ENCODE data around the gene JAG1.
"Not testable (repeated sequence)": the region's sequence is repeated elsewhere in the genome, so short reads cannot be mapped to it uniquely, and the experiment has no call there.

The JAG1 gene

DNA sequence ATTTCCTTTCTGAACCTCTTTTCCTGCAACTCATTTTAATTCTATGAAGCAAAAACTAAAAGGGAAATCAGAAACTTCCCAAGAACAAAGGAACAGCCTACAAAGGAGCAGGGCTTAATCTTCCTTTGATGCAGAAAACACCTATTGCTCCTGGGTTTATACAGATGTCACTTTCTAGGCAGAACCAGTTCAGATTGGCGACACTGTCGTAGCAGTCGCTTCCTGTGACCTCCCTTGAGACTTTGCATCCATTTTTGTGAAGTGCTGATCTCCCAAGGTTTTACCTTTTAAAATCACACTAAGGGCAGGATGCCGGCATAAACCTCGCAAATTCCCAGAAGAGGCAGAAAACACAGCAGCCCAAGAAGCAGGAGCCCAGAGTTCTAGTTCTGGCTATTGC, 40.1 kb downstream of the JAG1 start:
- Histone ChIP-seq H3K4me1 (ENCODE audit: control insufficient read depth, insufficient read depth, low read length) (peaks cover 34% of the 10 kb centered on the region), H3K9me3 (replicated peaks; ENCODE audit: low read length) (no peaks in the 10 kb centered on the region), H3K4me2 (ENCODE audit: low read length) (no peak overlapping the region), H3K4me3 (ENCODE audit: low read length) (no peak overlapping the region), H3K36me3 (ENCODE audit: insufficient read depth, low read length) (peaks cover 2% of the 10 kb centered on the region), H3K9ac (ENCODE audit: low read depth, low read length) (no peak overlapping the region), H3K27me3 (ENCODE audit: control insufficient read depth, insufficient read depth, low read length) (no peaks in the 10 kb centered on the region)

DNA sequence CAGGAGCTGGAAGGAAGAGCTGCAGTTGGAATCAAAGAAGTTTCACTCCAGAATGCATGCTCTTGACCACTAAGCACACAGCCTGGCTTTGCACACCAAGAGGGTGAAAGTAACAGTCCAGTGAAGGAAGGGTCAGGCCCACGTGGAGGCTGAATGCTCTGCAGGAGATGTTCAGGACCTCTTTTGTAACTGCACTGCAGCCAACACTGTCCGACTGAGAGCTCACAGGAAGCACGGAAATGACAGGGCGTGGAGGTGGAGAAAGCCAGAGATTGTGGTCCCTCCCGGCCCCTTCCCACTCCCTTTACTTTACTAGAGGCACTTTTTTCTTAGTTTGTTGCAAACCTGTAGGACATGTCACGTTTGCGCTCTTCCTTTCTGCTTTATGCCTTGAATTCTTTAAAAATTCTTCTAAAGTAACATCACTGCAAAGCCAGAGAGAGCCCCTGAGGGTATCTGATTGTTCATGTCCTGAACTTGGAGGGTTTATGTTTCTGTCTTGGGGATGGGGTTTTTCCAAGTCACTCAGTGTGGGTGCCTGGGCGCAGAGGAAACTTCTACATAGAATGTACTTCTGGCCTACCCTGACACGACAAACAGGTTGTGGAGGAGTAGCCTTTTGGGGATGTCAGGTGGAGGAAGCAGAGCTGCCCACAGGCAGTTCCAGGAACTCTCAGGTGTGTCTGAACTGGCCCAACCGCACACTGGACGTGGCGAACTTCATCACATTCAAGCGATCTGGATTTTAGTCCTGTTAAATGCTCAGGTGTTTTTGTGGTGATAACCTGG, 40.9 kb downstream of the JAG1 start:
- no peak overlapping the region for H3K9ac ChIP-seq (ENCODE audit: low read depth, low read length)
- peaks cover 2% of the 10 kb centered on the region for H3K36me3 ChIP-seq (ENCODE audit: insufficient read depth, low read length)
- no peak overlapping the region for H3K4me2 ChIP-seq (ENCODE audit: low read length)
- H3K4me1 ChIP-seq (ENCODE audit: control insufficient read depth, insufficient read depth, low read length): peaks cover 34% of the 10 kb centered on the region
- H3K4me3 ChIP-seq (ENCODE audit: low read length): no peak overlapping the region
- H3K9me3 ChIP-seq (replicated peaks; ENCODE audit: low read length): no peaks in the 10 kb centered on the region
- no peaks in the 10 kb centered on the region for H3K27me3 ChIP-seq (ENCODE audit: control insufficient read depth, insufficient read depth, low read length)

DNA sequence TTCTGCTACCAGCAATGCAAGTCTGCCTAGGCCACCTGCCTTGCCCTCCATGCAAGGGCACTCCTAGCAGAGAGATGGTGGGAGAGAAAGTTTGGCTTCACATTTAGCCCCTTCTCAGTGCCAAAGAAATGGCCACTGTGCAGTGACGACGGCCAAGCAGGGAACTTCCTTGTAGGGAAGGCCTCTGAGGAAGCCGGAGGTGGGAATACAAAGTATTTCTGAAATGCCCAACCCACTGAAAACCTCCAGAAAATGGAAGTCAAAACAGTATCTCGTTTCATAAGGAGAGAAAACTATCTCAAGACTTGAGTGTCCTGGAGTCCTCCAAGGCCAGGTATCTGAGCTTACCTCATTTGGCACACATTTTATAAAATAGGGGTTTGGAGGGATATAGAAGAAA, 42.7 kb downstream of the JAG1 start:
- Histone ChIP-seq H3K9me3 (replicated peaks; ENCODE audit: low read length) (no peaks in the 10 kb centered on the region), H3K4me2 (ENCODE audit: low read length) (no peak overlapping the region), H3K4me1 (ENCODE audit: control insufficient read depth, insufficient read depth, low read length) (peaks cover 18% of the 10 kb centered on the region), H3K9ac (ENCODE audit: low read depth, low read length) (no peak overlapping the region), H3K36me3 (ENCODE audit: insufficient read depth, low read length) (no peaks in the 10 kb centered on the region), H3K4me3 (ENCODE audit: low read length) (no peak overlapping the region), H3K27me3 (ENCODE audit: control insufficient read depth, insufficient read depth, low read length) (no peaks in the 10 kb centered on the region)

DNA sequence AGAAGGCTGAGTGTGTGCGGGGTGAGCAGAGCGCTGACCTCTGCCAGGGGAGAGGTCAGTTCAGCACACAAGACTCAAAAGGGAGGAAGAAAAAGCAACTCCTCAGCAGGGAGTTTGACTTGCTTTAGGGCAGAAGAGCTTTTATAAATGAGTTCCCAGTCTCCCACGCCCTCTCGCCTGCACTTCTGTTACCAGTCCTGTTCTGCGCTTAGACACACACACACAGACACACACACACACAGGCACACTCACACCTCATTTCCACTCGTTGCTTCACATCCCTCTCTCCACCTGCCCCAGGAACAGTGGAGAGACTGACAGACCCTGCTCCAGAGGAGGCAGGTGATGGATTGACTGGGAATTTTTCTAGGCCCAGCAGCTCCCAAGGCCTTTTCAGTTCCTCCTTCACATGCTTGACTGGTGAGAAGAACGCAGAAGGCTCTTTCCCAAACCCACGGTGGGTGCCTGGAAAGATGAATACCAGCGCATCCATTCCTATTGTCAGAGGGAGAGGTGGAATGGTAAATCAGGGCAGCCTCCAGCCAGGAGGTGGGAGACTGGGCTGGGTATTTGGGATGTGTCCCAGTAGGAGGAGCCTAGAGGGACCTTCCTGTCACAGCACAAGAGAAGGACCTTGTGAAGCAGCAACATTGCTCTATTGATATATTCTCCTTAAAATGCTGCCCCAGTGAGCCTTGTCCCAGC, 43.7 kb downstream of the JAG1 start:
- H3K4me3 ChIP-seq (ENCODE audit: low read length): no peak overlapping the region
- H3K9ac ChIP-seq (ENCODE audit: low read depth, low read length): no peak overlapping the region
- no peaks in the 10 kb centered on the region for H3K9me3 ChIP-seq (replicated peaks; ENCODE audit: low read length)
- no peaks in the 10 kb centered on the region for H3K27me3 ChIP-seq (ENCODE audit: control insufficient read depth, insufficient read depth, low read length)
- no peak overlapping the region for H3K4me2 ChIP-seq (ENCODE audit: low read length)
- no peaks in the 10 kb centered on the region for H3K36me3 ChIP-seq (ENCODE audit: insufficient read depth, low read length)
- H3K4me1 ChIP-seq (ENCODE audit: control insufficient read depth, insufficient read depth, low read length): peaks cover 8% of the 10 kb centered on the region

DNA sequence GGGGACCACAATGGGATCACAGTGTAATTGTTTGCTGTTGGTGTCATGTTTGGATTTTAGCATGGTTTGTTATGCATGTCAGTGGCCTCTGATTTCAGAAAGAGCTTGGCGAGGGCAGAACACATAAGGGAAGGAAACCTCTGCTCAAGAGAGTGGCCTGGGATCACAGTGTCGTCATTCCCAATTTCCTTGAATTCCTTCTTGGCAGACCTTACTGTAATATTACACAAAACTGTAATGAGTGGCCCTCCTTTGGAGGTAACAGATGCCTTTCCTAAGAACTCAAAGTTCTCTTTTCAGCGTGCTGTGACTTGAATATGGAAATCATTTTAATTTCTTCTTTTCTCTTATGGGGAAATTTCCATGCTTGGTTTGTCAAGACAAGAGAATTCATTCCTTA, 46.9 kb downstream of the JAG1 start:
- no peak overlapping the region for H3K4me2 ChIP-seq (ENCODE audit: low read length)
- H3K9me3 ChIP-seq (replicated peaks; ENCODE audit: low read length): no peaks in the 10 kb centered on the region
- H3K9ac ChIP-seq (ENCODE audit: low read depth, low read length): no peak overlapping the region
- no peak overlapping the region for H3K4me3 ChIP-seq (ENCODE audit: low read length)
- H3K27me3 ChIP-seq (ENCODE audit: control insufficient read depth, insufficient read depth, low read length): no peaks in the 10 kb centered on the region
- H3K36me3 ChIP-seq (ENCODE audit: insufficient read depth, low read length): no peaks in the 10 kb centered on the region
- H3K4me1 ChIP-seq (ENCODE audit: control insufficient read depth, insufficient read depth, low read length): peaks cover 11% of the 10 kb centered on the region

DNA sequence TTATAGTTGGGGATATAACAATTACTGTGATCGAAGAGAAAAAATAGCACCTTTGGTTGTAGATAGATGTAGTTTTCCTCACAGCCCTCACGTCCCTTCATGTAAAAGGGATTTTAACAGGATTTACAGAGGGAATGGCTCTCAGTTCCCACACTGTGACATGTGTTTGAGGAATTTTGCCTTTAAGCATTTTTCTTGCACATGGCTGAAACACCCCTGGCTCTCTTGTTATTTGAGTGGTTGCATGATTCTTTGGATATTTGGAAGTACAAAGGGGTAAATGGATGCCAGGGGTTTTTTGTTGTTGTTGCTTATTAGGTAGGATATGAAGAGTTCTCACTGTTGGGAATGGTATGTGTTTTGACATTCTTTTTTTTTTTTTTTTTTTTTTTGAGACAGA, 48.2 kb downstream of the JAG1 start:
- Histone ChIP-seq H3K4me2 (ENCODE audit: low read length) (no peak overlapping the region), H3K36me3 (ENCODE audit: insufficient read depth, low read length) (no peaks in the 10 kb centered on the region), H3K27me3 (ENCODE audit: control insufficient read depth, insufficient read depth, low read length) (no peaks in the 10 kb centered on the region), H3K9ac (ENCODE audit: low read depth, low read length) (no peak overlapping the region), H3K4me1 (ENCODE audit: control insufficient read depth, insufficient read depth, low read length) (peaks cover 11% of the 10 kb centered on the region), H3K9me3 (replicated peaks; ENCODE audit: low read length) (no peaks in the 10 kb centered on the region), H3K4me3 (ENCODE audit: low read length) (no peak overlapping the region)

DNA sequence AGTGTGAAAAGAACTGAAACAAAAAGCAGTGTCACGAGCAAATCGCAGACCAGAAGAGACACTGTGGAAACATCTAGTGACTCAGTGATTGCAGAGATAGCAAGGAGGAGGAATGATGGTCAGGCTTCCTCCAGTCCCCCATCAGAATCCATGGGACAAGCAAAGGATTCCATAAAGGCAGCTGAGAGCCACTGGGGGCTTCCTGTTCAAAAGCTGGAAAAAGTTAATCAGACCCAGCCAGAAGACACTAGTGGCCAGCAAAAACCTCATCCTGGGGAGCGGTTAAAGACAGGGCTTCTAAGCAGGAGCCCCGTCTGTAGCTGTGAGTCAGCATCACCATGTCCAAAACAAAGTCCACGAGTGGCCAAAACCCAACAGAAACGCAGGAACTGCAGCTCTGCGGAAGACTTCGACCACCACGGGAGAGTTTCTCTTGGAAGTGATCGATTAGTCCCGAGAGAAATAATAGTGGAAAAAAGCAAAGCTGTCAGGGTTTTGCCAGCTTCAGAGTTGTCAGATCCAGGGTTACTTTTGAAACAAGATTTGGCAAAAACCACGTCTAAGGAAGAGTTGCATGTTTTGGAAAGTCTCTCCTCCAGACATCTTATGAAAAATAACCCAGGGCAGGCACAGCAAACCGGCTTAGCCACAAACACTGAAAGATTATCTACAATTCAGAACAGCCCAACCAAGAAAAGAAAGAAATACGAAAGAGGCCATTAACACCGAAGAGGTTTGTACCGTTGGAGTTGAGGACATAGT, 51.0 kb downstream of the JAG1 start:
- peak overlapping the region; percentile 34 for H3K9ac ChIP-seq (ENCODE audit: low read depth, low read length)
- peak overlapping the region; percentile 53 for H3K4me3 ChIP-seq (ENCODE audit: low read length)
- H3K9me3 ChIP-seq (replicated peaks; ENCODE audit: low read length): no peaks in the 10 kb centered on the region
- no peaks in the 10 kb centered on the region for H3K36me3 ChIP-seq (ENCODE audit: insufficient read depth, low read length)
- H3K4me1 ChIP-seq (ENCODE audit: control insufficient read depth, insufficient read depth, low read length): peaks cover 21% of the 10 kb centered on the region
- H3K27me3 ChIP-seq (ENCODE audit: control insufficient read depth, insufficient read depth, low read length): no peaks in the 10 kb centered on the region
- H3K4me2 ChIP-seq (ENCODE audit: low read length): peak overlapping the region; percentile 73

DNA sequence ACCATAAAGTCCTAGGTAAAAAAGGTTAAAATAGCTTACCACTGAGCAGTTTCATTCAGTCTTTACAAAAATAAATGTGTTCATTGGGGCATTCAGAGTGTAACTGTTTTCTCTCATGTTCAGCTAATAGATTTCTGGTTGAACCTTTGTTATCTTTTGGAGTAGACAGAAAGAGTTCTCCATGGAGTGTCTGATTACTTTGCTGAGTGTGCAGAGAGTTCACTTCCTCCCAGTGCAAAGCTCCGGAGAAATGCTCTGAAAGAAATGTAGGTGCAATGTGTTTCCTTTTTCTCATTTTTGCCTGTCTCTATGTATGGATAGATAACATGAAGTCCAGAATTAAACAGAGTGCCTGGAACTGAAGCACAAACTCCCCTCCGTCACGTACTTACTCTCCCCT, 52.6 kb downstream of the JAG1 start:
- no peak overlapping the region for H3K9ac ChIP-seq (ENCODE audit: low read depth, low read length)
- peaks cover 21% of the 10 kb centered on the region for H3K4me1 ChIP-seq (ENCODE audit: control insufficient read depth, insufficient read depth, low read length)

DNA sequence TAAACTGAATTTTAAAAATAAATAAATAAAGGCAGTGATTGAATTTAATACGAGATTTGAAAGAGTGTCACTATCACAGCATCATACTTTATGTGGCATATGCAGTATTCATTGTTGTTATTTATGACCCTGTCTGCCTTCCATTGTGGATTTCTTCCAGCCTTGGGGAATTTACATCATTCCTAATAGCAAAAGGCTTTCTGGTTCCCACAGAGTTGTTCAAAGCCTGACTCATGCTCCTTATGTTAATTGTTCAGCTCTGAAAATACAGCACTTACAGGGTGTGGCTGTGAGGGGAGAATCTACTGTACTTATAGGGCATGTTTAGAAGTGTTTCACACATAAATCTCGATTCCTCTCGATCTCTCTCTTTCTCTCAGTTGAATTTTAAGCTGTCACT, 54.4 kb downstream of the JAG1 start:
- Histone ChIP-seq H3K4me1 (ENCODE audit: control insufficient read depth, insufficient read depth, low read length) (peaks cover 21% of the 10 kb centered on the region), H3K4me3 (ENCODE audit: low read length) (no peak overlapping the region), H3K9ac (ENCODE audit: low read depth, low read length) (peak overlapping the region; percentile 28), H3K4me2 (ENCODE audit: low read length) (no peak overlapping the region), H3K9me3 (replicated peaks; ENCODE audit: low read length) (no peaks in the 10 kb centered on the region), H3K36me3 (ENCODE audit: insufficient read depth, low read length) (no peaks in the 10 kb centered on the region), H3K27me3 (ENCODE audit: control insufficient read depth, insufficient read depth, low read length) (no peaks in the 10 kb centered on the region)

More for the DNA sequence above, 52.6 kb downstream of the JAG1 start:
- Histone ChIP-seq H3K4me2 (ENCODE audit: low read length) (no peak overlapping the region), H3K27me3 (ENCODE audit: control insufficient read depth, insufficient read depth, low read length) (no peaks in the 10 kb centered on the region), H3K36me3 (ENCODE audit: insufficient read depth, low read length) (no peaks in the 10 kb centered on the region), H3K4me3 (ENCODE audit: low read length) (no peak overlapping the region), H3K9me3 (replicated peaks; ENCODE audit: low read length) (no peaks in the 10 kb centered on the region)

DNA sequence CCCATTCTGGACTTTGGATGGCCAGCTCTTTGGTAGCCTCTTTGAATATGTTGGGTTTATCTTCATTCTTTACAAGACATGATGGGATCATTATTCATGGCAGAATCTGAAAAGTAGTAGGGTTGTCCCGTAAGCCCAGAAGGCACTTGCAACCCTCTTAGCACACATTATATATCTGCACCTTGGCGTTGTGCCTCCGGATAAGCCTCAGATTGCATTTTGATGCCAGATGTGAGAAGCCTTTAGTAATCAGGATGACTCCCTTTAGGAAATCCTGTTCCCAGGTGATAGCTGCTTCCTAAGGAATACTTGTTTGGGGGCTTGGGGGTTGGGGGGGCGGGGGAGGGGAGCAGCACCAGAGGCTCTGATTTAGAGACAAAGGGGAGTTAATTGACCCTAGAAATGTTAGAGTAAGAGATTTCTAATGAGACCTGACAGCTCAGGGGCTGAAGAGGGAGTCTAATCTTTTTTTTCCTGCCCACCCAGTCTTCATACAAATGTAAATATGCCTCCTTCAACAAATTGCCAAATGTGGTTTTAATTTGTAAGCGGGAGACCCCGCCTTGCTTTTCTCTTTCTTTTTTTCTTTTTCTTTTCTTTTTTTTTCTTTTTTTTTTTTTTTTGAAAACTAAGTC, 55.1 kb downstream of the JAG1 start:
- no peak overlapping the region for H3K9ac ChIP-seq (ENCODE audit: low read depth, low read length)
- no peaks in the 10 kb centered on the region for H3K9me3 ChIP-seq (replicated peaks; ENCODE audit: low read length)
- no peak overlapping the region for H3K4me3 ChIP-seq (ENCODE audit: low read length)
- H3K36me3 ChIP-seq (ENCODE audit: insufficient read depth, low read length): no peaks in the 10 kb centered on the region
- H3K27me3 ChIP-seq (ENCODE audit: control insufficient read depth, insufficient read depth, low read length): no peaks in the 10 kb centered on the region
- no peak overlapping the region for H3K4me2 ChIP-seq (ENCODE audit: low read length)
- H3K4me1 ChIP-seq (ENCODE audit: control insufficient read depth, insufficient read depth, low read length): peaks cover 21% of the 10 kb centered on the region

DNA sequence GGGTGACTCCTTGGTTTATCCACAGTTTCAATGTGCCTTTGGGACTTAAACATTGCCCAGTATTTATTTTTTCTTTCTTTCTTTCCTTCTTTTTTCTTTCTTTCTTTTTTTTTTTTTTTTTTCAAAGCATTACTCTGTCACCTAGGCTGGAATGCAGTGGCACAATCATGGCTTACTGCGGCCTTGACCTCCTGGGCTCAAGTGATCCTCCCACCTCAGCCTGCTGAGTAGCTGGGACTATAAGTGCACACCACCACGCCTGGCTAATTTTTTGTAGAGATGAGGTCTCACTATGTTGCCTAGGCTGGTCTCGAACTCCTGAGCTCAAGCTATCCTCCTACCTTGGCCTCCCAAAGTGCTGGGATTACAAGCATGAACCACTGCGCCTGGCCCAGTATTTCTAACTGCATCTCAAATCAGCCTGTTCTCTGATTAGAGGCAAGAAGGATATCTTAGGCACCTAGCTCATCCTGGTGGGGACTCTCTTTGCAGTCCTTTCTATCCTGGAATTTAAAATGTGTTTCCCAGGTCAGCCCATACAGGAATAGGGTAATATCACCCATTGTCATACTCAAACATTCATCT, 56.2 kb downstream of the JAG1 start:
- not testable (repeated sequence) for H3K27me3 ChIP-seq (ENCODE audit: control insufficient read depth, insufficient read depth, low read length); H3K9ac ChIP-seq (ENCODE audit: low read depth, low read length); H3K36me3 ChIP-seq (ENCODE audit: insufficient read depth, low read length); H3K4me3 ChIP-seq (ENCODE audit: low read length); H3K4me2 ChIP-seq (ENCODE audit: low read length); H3K9me3 ChIP-seq (replicated peaks; ENCODE audit: low read length)
- H3K4me1 ChIP-seq (ENCODE audit: control insufficient read depth, insufficient read depth, low read length): peaks cover 15% of the 10 kb centered on the region

All from skeletal muscle satellite cell (primary cell).